Measurements from ENCODE around the gene ANKZF1. TPM values are rescaled to one million over a fixed set of nuclear protein-coding genes. Genes with fewer than 3 reads are reported as not detected.

ANKZF1 gene
- total RNA-seq, 1 experiment from 2014 or later = 36.2 TPM

DNA sequence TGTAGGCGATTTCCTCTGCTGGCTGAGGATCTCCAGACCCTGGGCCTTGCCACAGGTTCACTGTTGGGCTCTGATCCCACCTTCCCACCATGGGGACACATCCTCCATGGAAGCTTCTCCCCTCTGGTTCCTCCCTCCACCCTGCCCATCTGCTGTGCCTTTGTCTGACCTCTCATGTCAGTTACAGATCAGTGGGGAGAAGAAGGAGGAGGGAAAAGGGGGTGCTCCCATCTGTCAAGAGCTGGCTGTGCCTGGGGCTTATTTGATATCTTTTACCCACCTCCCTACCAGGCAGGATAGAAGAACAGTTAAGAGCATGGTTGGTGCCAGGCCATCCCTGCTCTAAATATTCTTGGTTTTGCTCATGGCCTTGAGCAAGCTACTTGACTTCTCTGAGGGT, 37.3 kb downstream of the ANKZF1 start:
- H3K4me3 ChIP-seq (ENCODE audit: low read depth in 2 of 2, low read length in 2 of 2) = no peak overlapping the region
- DNase-seq (ENCODE audit: low read depth, low spot score) (no peak), ATAC-seq (no peak)
- H3K4me1 ChIP-seq (ENCODE audit: control insufficient read depth, insufficient read depth, low read length) = no peaks in the 10 kb centered on the region
- intact Hi-C loops (cut with micrococcal nuclease; ENCODE audit: unreplicated experiment) (no loop called here), in situ Hi-C loops (cut with HindIII; ENCODE audit: low pct_unique_long_range_greater_than_20kb, low sequenced_read_pairs) (no loop called here)
- POLR2A ChIA-PET = no interaction called here
- no peak for TF ChIP-seq TCF7L2 (IDR thresholded peaks at IDR 0.05; ENCODE audit: low read depth, low read length)
- no peak for TF ChIP-seq POLR2AphosphoS5 (IDR thresholded peaks at IDR 0.05; ENCODE audit: low read depth, low read length)
- TF ChIP-seq SIN3A (IDR thresholded peaks at IDR 0.05; ENCODE audit: borderline replicate concordance, insufficient read depth, low read depth, low read length) = no peak
- TF ChIP-seq, protein P1, sequence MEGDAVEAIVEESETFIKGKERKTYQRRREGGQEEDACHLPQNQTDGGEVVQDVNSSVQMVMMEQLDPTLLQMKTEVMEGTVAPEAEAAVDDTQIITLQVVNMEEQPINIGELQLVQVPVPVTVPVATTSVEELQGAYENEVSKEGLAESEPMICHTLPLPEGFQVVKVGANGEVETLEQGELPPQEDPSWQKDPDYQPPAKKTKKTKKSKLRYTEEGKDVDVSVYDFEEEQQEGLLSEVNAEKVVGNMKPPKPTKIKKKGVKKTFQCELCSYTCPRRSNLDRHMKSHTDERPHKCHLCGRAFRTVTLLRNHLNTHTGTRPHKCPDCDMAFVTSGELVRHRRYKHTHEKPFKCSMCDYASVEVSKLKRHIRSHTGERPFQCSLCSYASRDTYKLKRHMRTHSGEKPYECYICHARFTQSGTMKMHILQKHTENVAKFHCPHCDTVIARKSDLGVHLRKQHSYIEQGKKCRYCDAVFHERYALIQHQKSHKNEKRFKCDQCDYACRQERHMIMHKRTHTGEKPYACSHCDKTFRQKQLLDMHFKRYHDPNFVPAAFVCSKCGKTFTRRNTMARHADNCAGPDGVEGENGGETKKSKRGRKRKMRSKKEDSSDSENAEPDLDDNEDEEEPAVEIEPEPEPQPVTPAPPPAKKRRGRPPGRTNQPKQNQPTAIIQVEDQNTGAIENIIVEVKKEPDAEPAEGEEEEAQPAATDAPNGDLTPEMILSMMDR (IDR thresholded peaks at IDR 0.05) = no peak
- TF ChIP-seq, protein P2, sequence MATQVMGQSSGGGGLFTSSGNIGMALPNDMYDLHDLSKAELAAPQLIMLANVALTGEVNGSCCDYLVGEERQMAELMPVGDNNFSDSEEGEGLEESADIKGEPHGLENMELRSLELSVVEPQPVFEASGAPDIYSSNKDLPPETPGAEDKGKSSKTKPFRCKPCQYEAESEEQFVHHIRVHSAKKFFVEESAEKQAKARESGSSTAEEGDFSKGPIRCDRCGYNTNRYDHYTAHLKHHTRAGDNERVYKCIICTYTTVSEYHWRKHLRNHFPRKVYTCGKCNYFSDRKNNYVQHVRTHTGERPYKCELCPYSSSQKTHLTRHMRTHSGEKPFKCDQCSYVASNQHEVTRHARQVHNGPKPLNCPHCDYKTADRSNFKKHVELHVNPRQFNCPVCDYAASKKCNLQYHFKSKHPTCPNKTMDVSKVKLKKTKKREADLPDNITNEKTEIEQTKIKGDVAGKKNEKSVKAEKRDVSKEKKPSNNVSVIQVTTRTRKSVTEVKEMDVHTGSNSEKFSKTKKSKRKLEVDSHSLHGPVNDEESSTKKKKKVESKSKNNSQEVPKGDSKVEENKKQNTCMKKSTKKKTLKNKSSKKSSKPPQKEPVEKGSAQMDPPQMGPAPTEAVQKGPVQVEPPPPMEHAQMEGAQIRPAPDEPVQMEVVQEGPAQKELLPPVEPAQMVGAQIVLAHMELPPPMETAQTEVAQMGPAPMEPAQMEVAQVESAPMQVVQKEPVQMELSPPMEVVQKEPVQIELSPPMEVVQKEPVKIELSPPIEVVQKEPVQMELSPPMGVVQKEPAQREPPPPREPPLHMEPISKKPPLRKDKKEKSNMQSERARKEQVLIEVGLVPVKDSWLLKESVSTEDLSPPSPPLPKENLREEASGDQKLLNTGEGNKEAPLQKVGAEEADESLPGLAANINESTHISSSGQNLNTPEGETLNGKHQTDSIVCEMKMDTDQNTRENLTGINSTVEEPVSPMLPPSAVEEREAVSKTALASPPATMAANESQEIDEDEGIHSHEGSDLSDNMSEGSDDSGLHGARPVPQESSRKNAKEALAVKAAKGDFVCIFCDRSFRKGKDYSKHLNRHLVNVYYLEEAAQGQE (IDR thresholded peaks at IDR 0.05; ENCODE audit: insufficient read depth in 1 of 2, low read depth in 2 of 2, low read length in 1 of 2) = no peak
- no peaks in the 10 kb centered on the region for H3K27me3 ChIP-seq (ENCODE audit: control insufficient read depth, insufficient read depth, low read length)
- BruUV-seq (replicated peaks) = no TSS peak
- CTCF ChIA-PET = no interaction called here
- no peak overlapping the region for H3K27ac ChIP-seq (ENCODE audit: low read length)
- H3K9me3 ChIP-seq (ENCODE audit: control insufficient read depth, insufficient read depth, low read depth, low read length) = no peaks in the 10 kb centered on the region
- no peaks in the 10 kb centered on the region for H3K36me3 ChIP-seq (ENCODE audit: control insufficient read depth, insufficient read depth, low read length)

DNA sequence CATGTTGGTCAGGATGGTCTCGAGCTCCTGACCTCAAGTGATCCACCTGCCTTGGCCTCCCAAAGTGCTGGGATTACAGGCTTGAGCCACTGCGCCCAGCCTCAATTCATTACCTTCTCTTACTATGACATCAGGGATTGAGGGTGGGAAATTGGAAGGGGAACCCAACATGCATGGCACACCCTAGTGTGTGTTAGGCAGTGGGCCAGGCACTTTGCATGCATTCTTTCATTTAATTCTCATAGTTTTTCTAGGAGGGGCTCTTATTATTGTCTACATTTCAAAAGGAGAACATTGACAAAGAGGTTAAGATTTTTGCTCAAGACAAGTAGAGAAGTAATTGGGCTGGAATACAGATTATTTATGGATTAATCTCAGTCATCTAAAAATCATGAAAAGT, 38.7 kb downstream of the ANKZF1 start:
- H3K27me3 ChIP-seq (ENCODE audit: control insufficient read depth, insufficient read depth, low read length) = no peaks in the 10 kb centered on the region
- ChIA-PET POLR2A (no interaction called here), CTCF (no interaction called here)
- H3K27ac ChIP-seq (ENCODE audit: low read length) = no peak overlapping the region
- no TSS peak for BruUV-seq (replicated peaks)
- H3K9me3 ChIP-seq (ENCODE audit: control insufficient read depth, insufficient read depth, low read depth, low read length) = no peaks in the 10 kb centered on the region
- in situ Hi-C loops (cut with HindIII; ENCODE audit: low pct_unique_long_range_greater_than_20kb, low sequenced_read_pairs) (no loop called here), intact Hi-C loops (cut with micrococcal nuclease; ENCODE audit: unreplicated experiment) (no loop called here)
- TF ChIP-seq, protein P1 (IDR thresholded peaks at IDR 0.05) = no peak
- TF ChIP-seq TCF7L2 (IDR thresholded peaks at IDR 0.05; ENCODE audit: low read depth, low read length) (no peak), POLR2AphosphoS5 (IDR thresholded peaks at IDR 0.05; ENCODE audit: low read depth, low read length) (no peak), SIN3A (IDR thresholded peaks at IDR 0.05; ENCODE audit: borderline replicate concordance, insufficient read depth, low read depth, low read length) (no peak)
- TF ChIP-seq, protein P2 (IDR thresholded peaks at IDR 0.05; ENCODE audit: insufficient read depth in 1 of 2, low read depth in 2 of 2, low read length in 1 of 2) = no peak
- no peaks in the 10 kb centered on the region for H3K4me1 ChIP-seq (ENCODE audit: control insufficient read depth, insufficient read depth, low read length)
- ATAC-seq (no peak), DNase-seq (ENCODE audit: low read depth, low spot score) (no peak)
- no peaks in the 10 kb centered on the region for H3K36me3 ChIP-seq (ENCODE audit: control insufficient read depth, insufficient read depth, low read length)
- H3K4me3 ChIP-seq (ENCODE audit: low read depth in 2 of 2, low read length in 2 of 2) = no peak overlapping the region
